K562 (cell line): ENCODE data around the gene KAT7. TPM values are rescaled to one million over a fixed set of nuclear protein-coding genes. Genes with fewer than 3 reads are reported as not detected.

ENCODE experiments used
- CREBBP ChIP-seq: IDR thresholded peaks from one replicate; pipeline ENCODE4 v1.6.1; 2012; ENCODE audit warnings: low read depth, mild to moderate bottlenecking, control low read depth, inconsistent platforms, low read length
- KDM2B ChIP-seq: fragments of 250-450 bp; sonication (Bioruptor Pico); IDR thresholded peaks from 2 replicates; pipeline ENCODE4 v1.8.0; 2021; ENCODE audit warnings: mild to moderate bottlenecking, moderate library complexity
- MIER1 ChIP-seq: fragments of 450-650 bp; IDR thresholded peaks from 2 replicates; pipeline ENCODE4 v1.6.1; 2016; ENCODE audit warnings: antibody characterized with exemption, mild to moderate bottlenecking, low read depth
- PHF8 ChIP-seq: fragments of 200-600 bp; sonication (generic); IDR thresholded peaks from 2 replicates; pipeline ENCODE4 v1.6.1; 2012; ENCODE audit warnings: mixed run types, mild to moderate bottlenecking, inconsistent platforms, low read length, moderate library complexity, borderline replicate concordance
- SIN3A ChIP-seq, 2 experiments: fragments of 150-350 bp in 1 of 2; IDR thresholded peaks; 2 replicates each; pipeline ENCODE4 v1.6.1; 2011 to 2016; ENCODE audit warnings: borderline replicate concordance in 2 of 2, low read depth in 2 of 2, low read length in 2 of 2, mild to moderate bottlenecking in 2 of 2, moderate library complexity in 2 of 2; ENCODE audit not compliant: control insufficient read depth in 1 of 2
- STAT5A ChIP-seq: IDR thresholded peaks from 2 replicates; pipeline ENCODE4 v1.6.1; 2012; ENCODE audit warnings: low read length, inconsistent platforms, borderline replicate concordance
- TBL1XR1 ChIP-seq, 2 experiments: IDR thresholded peaks; 2 replicates each; pipeline ENCODE4 v1.6.1; 2012; ENCODE audit warnings: improper control_type of control experiment in 2 of 2, low read length in 2 of 2, mild to moderate bottlenecking in 1 of 2
- TCF7L2 ChIP-seq: fragments of 150-350 bp; IDR thresholded peaks from 2 replicates; pipeline ENCODE4 v1.6.1; 2016; ENCODE audit warnings: low read depth, mild to moderate bottlenecking, low read length, moderate library complexity
- TFAP4 ChIP-seq: sonication (generic); formaldehyde crosslinking; IDR thresholded peaks from 2 replicates; pipeline ENCODE4 v1.8.0; 2022; ENCODE audit warnings: missing genetic modification reagents, mild to moderate bottlenecking, moderate library complexity, borderline replicate concordance
- XRCC5 ChIP-seq: fragments of 200-400 bp; formaldehyde crosslinking; IDR thresholded peaks from 2 replicates; pipeline ENCODE4 v1.6.1; 2017; ENCODE audit warnings: low read depth, mild to moderate bottlenecking, low read length
- ZFP30 ChIP-seq: fragments of 250-450 bp; sonication (Bioruptor Pico); IDR thresholded peaks from 2 replicates; pipeline ENCODE4 v1.8.0; 2022; ENCODE audit warnings: moderate library complexity, mild to moderate bottlenecking, inconsistent platforms, borderline replicate concordance
- ZKSCAN8 ChIP-seq: fragments of 200-800 bp; sonication (Bioruptor generic); IDR thresholded peaks from 2 replicates; pipeline ENCODE4 v1.6.1; 2016; ENCODE audit warnings: missing genetic modification characterization, missing compliant biosample characterization
- ZNF253 ChIP-seq: fragments of 250-450 bp; sonication (Bioruptor Pico); conservative IDR thresholded peaks from 2 replicates; pipeline ENCODE4 v1.6.1; 2021; ENCODE audit warnings: mild to moderate bottlenecking
- ZNF274 ChIP-seq: IDR thresholded peaks from 2 replicates; pipeline ENCODE4 v1.6.1; 2011; ENCODE audit warnings: low read depth, mild to moderate bottlenecking, low read length, moderate library complexity, borderline replicate concordance
- ZNF3 ChIP-seq: fragments of 250-450 bp; sonication (Bioruptor Pico); IDR thresholded peaks from 2 replicates; pipeline ENCODE4 v1.5.0; 2021; ENCODE audit warnings: mild to moderate bottlenecking, moderate library complexity
- ZNF551 ChIP-seq: fragments of 250-450 bp; sonication (Bioruptor Pico); IDR thresholded peaks from 2 replicates; pipeline ENCODE4 v1.5.0; 2021; ENCODE audit warnings: mild to moderate bottlenecking, moderate library complexity
- polyA plus RNA-seq, 8 experiments: library from polyadenylated mRNA; depleted of rRNA in 4 of 8; stranded (reverse) in 5 of 8; unstranded in 3 of 8; fragments of >200 nt; fragmentation: Nextera tagmentation in 2 of 8; fragmentation: Illumina TruSeq in 1 of 8; extraction: Ambion mirVana in 2 of 8; extraction: Trizol in 1 of 8; gene quantifications; 2 replicates each; pipeline versions ENCODE4 v1.2.1 to v1.2.3, GENCODE V29; 2011 to 2014; ENCODE audit warnings: inconsistent platforms in 1 of 8, missing spikeins in 1 of 8
- total RNA-seq, 7 experiments: library from RNA; depleted of rRNA in 6 of 7; stranded (reverse); fragments of >200 nt in 6 of 7; fragmentation: Illumina TruSeq in 2 of 7; extraction: Trizol in 2 of 7; gene quantifications; 2 replicates each; pipeline versions ENCODE4 v1.2.1 to v1.2.3, GENCODE V29; 2011 to 2021; ENCODE audit warnings: low replicate concordance in 1 of 7
- TF ChIP-seq, protein P1 (sequence below): fragments of 250-450 bp; sonication (Bioruptor Pico); IDR thresholded peaks from 2 replicates; pipeline ENCODE4 v1.4.0; 2020; ENCODE audit warnings: mild to moderate bottlenecking, moderate library complexity, borderline replicate concordance
- TF ChIP-seq, protein P2 (sequence below): fragments of 200-800 bp; sonication (Bioruptor generic); IDR thresholded peaks from 2 replicates; pipeline ENCODE4 v1.6.1; 2016; ENCODE audit warnings: missing genetic modification characterization, missing compliant biosample characterization

Gene KAT7
- total and polyA plus RNA-seq, 9 of the 15 experiments (the other 6 are each of a cell fraction or from before 2014, with no cell fraction given): 10.8 to 57.3 (median 34.8) TPM

GRCh38 chr17:49760932-49761558, 27.4 kb upstream of the KAT7 start (continued):
- TF ChIP-seq TCF7L2: no peak
- TF ChIP-seq, protein P1, sequence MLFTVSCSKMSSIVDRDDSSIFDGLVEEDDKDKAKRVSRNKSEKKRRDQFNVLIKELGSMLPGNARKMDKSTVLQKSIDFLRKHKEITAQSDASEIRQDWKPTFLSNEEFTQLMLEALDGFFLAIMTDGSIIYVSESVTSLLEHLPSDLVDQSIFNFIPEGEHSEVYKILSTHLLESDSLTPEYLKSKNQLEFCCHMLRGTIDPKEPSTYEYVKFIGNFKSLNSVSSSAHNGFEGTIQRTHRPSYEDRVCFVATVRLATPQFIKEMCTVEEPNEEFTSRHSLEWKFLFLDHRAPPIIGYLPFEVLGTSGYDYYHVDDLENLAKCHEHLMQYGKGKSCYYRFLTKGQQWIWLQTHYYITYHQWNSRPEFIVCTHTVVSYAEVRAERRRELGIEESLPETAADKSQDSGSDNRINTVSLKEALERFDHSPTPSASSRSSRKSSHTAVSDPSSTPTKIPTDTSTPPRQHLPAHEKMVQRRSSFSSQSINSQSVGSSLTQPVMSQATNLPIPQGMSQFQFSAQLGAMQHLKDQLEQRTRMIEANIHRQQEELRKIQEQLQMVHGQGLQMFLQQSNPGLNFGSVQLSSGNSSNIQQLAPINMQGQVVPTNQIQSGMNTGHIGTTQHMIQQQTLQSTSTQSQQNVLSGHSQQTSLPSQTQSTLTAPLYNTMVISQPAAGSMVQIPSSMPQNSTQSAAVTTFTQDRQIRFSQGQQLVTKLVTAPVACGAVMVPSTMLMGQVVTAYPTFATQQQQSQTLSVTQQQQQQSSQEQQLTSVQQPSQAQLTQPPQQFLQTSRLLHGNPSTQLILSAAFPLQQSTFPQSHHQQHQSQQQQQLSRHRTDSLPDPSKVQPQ (CRISPR knock-in tag): no peak
- peak in 1 of 2 experiments; percentile 70; a peak in 1 of 4 replicates for TF ChIP-seq TBL1XR1 (IDR thresholded peaks at IDR 0.05; ENCODE audit: low read length in 2 of 2)
- TF ChIP-seq STAT5A: peak; percentile 64
- TF ChIP-seq ZNF274: no peak
- no peak for TF ChIP-seq ZNF3 (CRISPR knock-in tag)
- TF ChIP-seq XRCC5: no peak
- no peak for TF ChIP-seq ZNF551 (CRISPR knock-in tag)
- peak; percentile 94 for TF ChIP-seq ZKSCAN8
- no peak for TF ChIP-seq CREBBP
- TF ChIP-seq, protein P2, sequence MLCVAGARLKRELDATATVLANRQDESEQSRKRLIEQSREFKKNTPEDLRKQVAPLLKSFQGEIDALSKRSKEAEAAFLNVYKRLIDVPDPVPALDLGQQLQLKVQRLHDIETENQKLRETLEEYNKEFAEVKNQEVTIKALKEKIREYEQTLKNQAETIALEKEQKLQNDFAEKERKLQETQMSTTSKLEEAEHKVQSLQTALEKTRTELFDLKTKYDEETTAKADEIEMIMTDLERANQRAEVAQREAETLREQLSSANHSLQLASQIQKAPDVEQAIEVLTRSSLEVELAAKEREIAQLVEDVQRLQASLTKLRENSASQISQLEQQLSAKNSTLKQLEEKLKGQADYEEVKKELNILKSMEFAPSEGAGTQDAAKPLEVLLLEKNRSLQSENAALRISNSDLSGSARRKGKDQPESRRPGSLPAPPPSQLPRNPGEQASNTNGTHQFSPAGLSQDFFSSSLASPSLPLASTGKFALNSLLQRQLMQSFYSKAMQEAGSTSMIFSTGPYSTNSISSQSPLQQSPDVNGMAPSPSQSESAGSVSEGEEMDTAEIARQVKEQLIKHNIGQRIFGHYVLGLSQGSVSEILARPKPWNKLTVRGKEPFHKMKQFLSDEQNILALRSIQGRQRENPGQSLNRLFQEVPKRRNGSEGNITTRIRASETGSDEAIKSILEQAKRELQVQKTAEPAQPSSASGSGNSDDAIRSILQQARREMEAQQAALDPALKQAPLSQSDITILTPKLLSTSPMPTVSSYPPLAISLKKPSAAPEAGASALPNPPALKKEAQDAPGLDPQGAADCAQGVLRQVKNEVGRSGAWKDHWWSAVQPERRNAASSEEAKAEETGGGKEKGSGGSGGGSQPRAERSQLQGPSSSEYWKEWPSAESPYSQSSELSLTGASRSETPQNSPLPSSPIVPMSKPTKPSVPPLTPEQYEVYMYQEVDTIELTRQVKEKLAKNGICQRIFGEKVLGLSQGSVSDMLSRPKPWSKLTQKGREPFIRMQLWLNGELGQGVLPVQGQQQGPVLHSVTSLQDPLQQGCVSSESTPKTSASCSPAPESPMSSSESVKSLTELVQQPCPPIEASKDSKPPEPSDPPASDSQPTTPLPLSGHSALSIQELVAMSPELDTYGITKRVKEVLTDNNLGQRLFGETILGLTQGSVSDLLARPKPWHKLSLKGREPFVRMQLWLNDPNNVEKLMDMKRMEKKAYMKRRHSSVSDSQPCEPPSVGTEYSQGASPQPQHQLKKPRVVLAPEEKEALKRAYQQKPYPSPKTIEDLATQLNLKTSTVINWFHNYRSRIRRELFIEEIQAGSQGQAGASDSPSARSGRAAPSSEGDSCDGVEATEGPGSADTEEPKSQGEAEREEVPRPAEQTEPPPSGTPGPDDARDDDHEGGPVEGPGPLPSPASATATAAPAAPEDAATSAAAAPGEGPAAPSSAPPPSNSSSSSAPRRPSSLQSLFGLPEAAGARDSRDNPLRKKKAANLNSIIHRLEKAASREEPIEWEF (CRISPR knock-in tag): no peak
- no peak for TF ChIP-seq KDM2B (CRISPR knock-in tag)
- no peak for TF ChIP-seq ZFP30 (CRISPR knock-in tag)
- no peak for TF ChIP-seq MIER1
- TF ChIP-seq PHF8: no peak
- no peak for TF ChIP-seq SIN3A (IDR thresholded peaks at IDR 0.05; ENCODE audit: borderline replicate concordance in 2 of 2, control insufficient read depth in 1 of 2, low read depth in 2 of 2, low read length in 2 of 2)
- TF ChIP-seq ZNF253 (CRISPR knock-in tag): no peak
- TF ChIP-seq TFAP4: no peak
